K562 (cell line): ENCODE measurements around the gene KRTAP2-2. TPM values are rescaled to one million over a fixed set of nuclear protein-coding genes. Genes with fewer than 3 reads are reported as not detected.

ENCODE experiments used
- CBFA2T3 ChIP-seq: fragments of 450-650 bp; IDR thresholded peaks from 2 replicates; pipeline ENCODE4 v1.6.1; 2017
- FOXP1 ChIP-seq: sonication (generic); formaldehyde crosslinking; IDR thresholded peaks from 2 replicates; pipeline ENCODE4 v1.8.0; 2022; ENCODE audit warnings: mild to moderate bottlenecking, missing genetic modification reagents
- TRIM28 ChIP-seq: fragments of 450-650 bp; IDR thresholded peaks from 2 replicates; pipeline ENCODE4 v1.6.1; 2017
- YY1 ChIP-seq, 3 experiments: IDR thresholded peaks; 2 replicates each; pipeline ENCODE4 v1.6.1; 2011; ENCODE audit warnings: low read length in 2 of 3, mild to moderate bottlenecking in 2 of 3, moderate library complexity in 2 of 3, borderline replicate concordance in 1 of 3, control low read depth in 1 of 3, low read depth in 1 of 3; ENCODE audit not compliant: insufficient read depth in 3 of 3, insufficient replicate concordance in 2 of 3, control insufficient read depth in 1 of 3, insufficient read length in 1 of 3; ENCODE audit errors: extremely low read depth in 1 of 3
- polyA plus RNA-seq, 8 experiments: library from polyadenylated mRNA; depleted of rRNA in 4 of 8; stranded (reverse) in 5 of 8; unstranded in 3 of 8; fragments of >200 nt; fragmentation: Nextera tagmentation in 2 of 8; fragmentation: Illumina TruSeq in 1 of 8; extraction: Ambion mirVana in 2 of 8; extraction: Trizol in 1 of 8; gene quantifications; 2 replicates each; pipeline versions ENCODE4 v1.2.1 to v1.2.3, GENCODE V29; 2011 to 2014; ENCODE audit warnings: inconsistent platforms in 1 of 8, missing spikeins in 1 of 8
- total RNA-seq, 7 experiments: library from RNA; depleted of rRNA in 6 of 7; stranded (reverse); fragments of >200 nt in 6 of 7; fragmentation: Illumina TruSeq in 2 of 7; extraction: Trizol in 2 of 7; gene quantifications; 2 replicates each; pipeline versions ENCODE4 v1.2.1 to v1.2.3, GENCODE V29; 2011 to 2021; ENCODE audit warnings: low replicate concordance in 1 of 7
- TF ChIP-seq, protein P1 (sequence below): fragments of 250-450 bp; sonication (Bioruptor Pico); IDR thresholded peaks from 2 replicates; pipeline ENCODE4 v1.8.0; 2022; ENCODE audit warnings: inconsistent platforms
- TF ChIP-seq, protein P2 (sequence below): fragments of 250-450 bp; sonication (Bioruptor Pico); IDR thresholded peaks from 2 replicates; pipeline ENCODE4 v1.8.0; 2022; ENCODE audit warnings: inconsistent platforms, mild to moderate bottlenecking, moderate library complexity, borderline replicate concordance
- TF ChIP-seq, protein P3 (sequence below): sonication (generic); formaldehyde crosslinking; IDR thresholded peaks from 2 replicates; pipeline ENCODE4 v1.8.0; 2022; ENCODE audit warnings: mild to moderate bottlenecking, missing genetic modification reagents
- TF ChIP-seq, protein P4 (sequence below), 2 experiments: fragments of 450-650 bp; conservative IDR thresholded peaks; 2 replicates each; pipeline ENCODE4 v1.6.1; 2017; ENCODE audit warnings: mild to moderate bottlenecking in 2 of 2, moderate library complexity in 2 of 2

KRTAP2-2 gene
- total and polyA plus RNA-seq, 9 of the 15 experiments (the other 6 are each of a cell fraction or from before 2014, with no cell fraction given), result not detected

DNA sequence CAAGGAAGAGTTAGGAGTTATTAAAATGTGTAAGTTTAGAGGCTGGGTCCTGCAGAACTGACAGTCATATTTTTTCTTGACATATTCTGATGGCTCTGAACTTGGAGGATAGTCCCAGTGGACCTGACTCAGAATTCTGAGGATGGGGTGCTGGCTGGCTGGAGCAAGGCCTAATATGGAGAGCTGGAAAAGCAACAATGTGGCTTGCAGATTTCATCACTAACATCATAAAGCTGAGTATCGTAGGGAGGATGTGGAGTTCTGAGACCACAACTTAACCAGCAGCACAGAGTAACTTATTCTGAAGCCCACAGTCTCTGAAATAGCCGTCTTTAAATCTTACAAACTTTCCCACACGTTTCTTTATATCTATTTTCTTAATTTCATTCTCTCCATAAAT is 30.3 kb downstream of the KRTAP2-2 start (continued):
- TF ChIP-seq, protein P1, sequence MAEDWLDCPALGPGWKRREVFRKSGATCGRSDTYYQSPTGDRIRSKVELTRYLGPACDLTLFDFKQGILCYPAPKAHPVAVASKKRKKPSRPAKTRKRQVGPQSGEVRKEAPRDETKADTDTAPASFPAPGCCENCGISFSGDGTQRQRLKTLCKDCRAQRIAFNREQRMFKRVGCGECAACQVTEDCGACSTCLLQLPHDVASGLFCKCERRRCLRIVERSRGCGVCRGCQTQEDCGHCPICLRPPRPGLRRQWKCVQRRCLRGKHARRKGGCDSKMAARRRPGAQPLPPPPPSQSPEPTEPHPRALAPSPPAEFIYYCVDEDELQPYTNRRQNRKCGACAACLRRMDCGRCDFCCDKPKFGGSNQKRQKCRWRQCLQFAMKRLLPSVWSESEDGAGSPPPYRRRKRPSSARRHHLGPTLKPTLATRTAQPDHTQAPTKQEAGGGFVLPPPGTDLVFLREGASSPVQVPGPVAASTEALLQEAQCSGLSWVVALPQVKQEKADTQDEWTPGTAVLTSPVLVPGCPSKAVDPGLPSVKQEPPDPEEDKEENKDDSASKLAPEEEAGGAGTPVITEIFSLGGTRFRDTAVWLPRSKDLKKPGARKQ (CRISPR knock-in tag), result no peak
- TF ChIP-seq, protein P2, sequence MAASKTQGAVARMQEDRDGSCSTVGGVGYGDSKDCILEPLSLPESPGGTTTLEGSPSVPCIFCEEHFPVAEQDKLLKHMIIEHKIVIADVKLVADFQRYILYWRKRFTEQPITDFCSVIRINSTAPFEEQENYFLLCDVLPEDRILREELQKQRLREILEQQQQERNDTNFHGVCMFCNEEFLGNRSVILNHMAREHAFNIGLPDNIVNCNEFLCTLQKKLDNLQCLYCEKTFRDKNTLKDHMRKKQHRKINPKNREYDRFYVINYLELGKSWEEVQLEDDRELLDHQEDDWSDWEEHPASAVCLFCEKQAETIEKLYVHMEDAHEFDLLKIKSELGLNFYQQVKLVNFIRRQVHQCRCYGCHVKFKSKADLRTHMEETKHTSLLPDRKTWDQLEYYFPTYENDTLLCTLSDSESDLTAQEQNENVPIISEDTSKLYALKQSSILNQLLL (CRISPR knock-in tag), result no peak
- TF ChIP-seq, protein P3, sequence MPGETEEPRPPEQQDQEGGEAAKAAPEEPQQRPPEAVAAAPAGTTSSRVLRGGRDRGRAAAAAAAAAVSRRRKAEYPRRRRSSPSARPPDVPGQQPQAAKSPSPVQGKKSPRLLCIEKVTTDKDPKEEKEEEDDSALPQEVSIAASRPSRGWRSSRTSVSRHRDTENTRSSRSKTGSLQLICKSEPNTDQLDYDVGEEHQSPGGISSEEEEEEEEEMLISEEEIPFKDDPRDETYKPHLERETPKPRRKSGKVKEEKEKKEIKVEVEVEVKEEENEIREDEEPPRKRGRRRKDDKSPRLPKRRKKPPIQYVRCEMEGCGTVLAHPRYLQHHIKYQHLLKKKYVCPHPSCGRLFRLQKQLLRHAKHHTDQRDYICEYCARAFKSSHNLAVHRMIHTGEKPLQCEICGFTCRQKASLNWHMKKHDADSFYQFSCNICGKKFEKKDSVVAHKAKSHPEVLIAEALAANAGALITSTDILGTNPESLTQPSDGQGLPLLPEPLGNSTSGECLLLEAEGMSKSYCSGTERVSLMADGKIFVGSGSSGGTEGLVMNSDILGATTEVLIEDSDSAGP (CRISPR knock-in tag), result no peak
- TF ChIP-seq FOXP1 (no peak), YY1 (IDR thresholded peaks at IDR 0.05; ENCODE audit: borderline replicate concordance in 1 of 3, control insufficient read depth in 1 of 3, extremely low read depth in 1 of 3, insufficient read depth in 3 of 3, insufficient read length in 1 of 3, insufficient replicate concordance in 2 of 3, low read depth in 1 of 3, low read length in 2 of 3) (no peak), TRIM28 (no peak), CBFA2T3 (no peak)
- TF ChIP-seq, protein P4, sequence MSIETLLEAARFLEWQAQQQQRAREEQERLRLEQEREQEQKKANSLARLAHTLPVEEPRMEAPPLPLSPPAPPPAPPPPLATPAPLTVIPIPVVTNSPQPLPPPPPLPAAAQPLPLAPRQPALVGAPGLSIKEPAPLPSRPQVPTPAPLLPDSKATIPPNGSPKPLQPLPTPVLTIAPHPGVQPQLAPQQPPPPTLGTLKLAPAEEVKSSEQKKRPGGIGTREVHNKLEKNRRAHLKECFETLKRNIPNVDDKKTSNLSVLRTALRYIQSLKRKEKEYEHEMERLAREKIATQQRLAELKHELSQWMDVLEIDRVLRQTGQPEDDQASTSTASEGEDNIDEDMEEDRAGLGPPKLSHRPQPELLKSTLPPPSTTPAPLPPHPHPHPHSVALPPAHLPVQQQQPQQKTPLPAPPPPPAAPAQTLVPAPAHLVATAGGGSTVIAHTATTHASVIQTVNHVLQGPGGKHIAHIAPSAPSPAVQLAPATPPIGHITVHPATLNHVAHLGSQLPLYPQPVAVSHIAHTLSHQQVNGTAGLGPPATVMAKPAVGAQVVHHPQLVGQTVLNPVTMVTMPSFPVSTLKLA (conservative IDR thresholded peaks at IDR 0.05), result no peak
